ENCODE results near the gene ATP2C2. TPM values are rescaled to one million over a fixed set of nuclear protein-coding genes. Genes with fewer than 3 reads are reported as not detected.

ATP2C2 gene
- total and polyA plus RNA-seq, 8 donors = 11.2 to 52.8 (median 22.2) TPM

- no peak for ATAC-seq
Observed at GRCh38 chr16:84442416-84443145, 74.2 kb downstream of the ATP2C2 start.

DNA sequence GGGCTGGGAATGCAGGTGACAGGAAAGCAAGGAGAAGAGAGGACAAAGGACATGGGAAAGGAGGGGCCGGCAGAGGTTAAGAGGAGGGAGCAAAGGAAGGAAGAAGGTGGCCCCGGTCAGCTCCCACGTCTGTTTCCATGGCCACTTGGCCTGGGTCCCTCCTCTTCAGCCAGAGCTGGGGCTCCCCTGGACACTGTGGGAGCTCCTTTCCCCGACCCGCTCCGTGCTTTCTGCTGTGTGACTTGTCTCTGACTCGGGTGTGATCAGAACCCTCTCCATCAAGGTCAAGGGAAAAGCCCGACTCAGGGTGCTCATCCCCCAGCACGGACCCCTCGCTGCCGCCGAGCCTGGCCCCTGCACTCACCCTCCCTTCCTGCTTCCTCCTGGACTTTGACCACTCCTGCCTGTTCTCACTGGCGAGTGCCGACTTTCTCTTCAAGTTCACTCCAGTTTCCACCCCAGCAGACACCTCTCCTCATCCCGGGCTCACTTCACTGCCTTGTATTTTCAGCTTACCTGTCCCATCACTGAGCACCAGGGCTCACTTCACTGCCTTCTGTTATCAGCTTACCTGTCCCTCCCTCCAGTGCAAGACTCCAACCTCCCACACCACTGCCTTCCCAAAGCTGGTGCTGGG is 74.9 kb downstream of the ATP2C2 start:
- H3K4me1 ChIP-seq = no peaks in the 10 kb centered on the region
- no peak for ATAC-seq
- intact Hi-C loops (cut with DNase I) = no loop called here
- no peak for DNase-seq
- H3K27me3 ChIP-seq = peaks cover 0 to 11% of the 10 kb centered on the region in 2 donors
- H3K9me3 ChIP-seq = no peaks in the 10 kb centered on the region
- H3K27ac ChIP-seq = no peak overlapping the region
- H3K36me3 ChIP-seq = peaks cover 0 to 39% of the 10 kb centered on the region in 2 donors
- H3K4me3 ChIP-seq = no peak overlapping the region
- TF ChIP-seq, protein P1, sequence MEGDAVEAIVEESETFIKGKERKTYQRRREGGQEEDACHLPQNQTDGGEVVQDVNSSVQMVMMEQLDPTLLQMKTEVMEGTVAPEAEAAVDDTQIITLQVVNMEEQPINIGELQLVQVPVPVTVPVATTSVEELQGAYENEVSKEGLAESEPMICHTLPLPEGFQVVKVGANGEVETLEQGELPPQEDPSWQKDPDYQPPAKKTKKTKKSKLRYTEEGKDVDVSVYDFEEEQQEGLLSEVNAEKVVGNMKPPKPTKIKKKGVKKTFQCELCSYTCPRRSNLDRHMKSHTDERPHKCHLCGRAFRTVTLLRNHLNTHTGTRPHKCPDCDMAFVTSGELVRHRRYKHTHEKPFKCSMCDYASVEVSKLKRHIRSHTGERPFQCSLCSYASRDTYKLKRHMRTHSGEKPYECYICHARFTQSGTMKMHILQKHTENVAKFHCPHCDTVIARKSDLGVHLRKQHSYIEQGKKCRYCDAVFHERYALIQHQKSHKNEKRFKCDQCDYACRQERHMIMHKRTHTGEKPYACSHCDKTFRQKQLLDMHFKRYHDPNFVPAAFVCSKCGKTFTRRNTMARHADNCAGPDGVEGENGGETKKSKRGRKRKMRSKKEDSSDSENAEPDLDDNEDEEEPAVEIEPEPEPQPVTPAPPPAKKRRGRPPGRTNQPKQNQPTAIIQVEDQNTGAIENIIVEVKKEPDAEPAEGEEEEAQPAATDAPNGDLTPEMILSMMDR (IDR thresholded peaks at IDR 0.05) = no peak

More at GRCh38 chr16:84442416-84443145, 74.2 kb downstream of the ATP2C2 start:
- DNase-seq = no peak
- TF ChIP-seq, protein P1 (IDR thresholded peaks at IDR 0.05) = no peak
- intact Hi-C loops (cut with DNase I) = no loop called here
- no peaks in the 10 kb centered on the region for H3K9me3 ChIP-seq
- no peaks in the 10 kb centered on the region for H3K4me1 ChIP-seq
- peaks cover 0 to 11% of the 10 kb centered on the region in 2 donors for H3K27me3 ChIP-seq
- H3K27ac ChIP-seq = no peak overlapping the region
- peaks cover 0 to 39% of the 10 kb centered on the region in 2 donors for H3K36me3 ChIP-seq
- no peak overlapping the region for H3K4me3 ChIP-seq

DNA sequence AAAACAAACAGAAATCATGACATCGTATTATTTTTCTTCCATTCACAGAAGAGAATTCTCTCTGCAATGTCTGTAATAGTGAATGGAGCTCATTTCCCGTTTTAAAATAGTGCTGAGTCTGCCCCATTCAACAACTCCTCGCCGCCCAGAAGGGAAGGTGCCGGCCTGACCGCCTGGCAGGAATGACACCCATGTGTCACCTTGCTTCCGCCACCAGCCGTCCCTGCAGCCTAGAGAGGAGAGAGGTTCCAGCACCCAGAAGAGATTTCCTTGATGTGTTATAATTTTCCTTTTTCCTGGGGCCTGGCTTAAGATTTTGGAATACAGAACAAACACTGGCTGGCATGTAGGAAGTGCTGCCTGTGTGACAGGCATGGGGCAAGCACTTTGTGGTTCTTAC is 76.1 kb downstream of the ATP2C2 start:
- Histone ChIP-seq H3K27ac (no peak overlapping the region), H3K9me3 (no peaks in the 10 kb centered on the region), H3K36me3 (peaks cover 0 to 50% of the 10 kb centered on the region in 2 donors), H3K4me1 (no peaks in the 10 kb centered on the region), H3K4me3 (no peak overlapping the region), H3K27me3 (peaks cover 0 to 11% of the 10 kb centered on the region in 2 donors)
- ATAC-seq (no peak), DNase-seq (no peak)
- intact Hi-C loops (cut with DNase I) = no loop called here
- TF ChIP-seq, protein P1 (IDR thresholded peaks at IDR 0.05) = no peak

GRCh38 chr16:84446084-84446483 is 77.7 kb downstream of the ATP2C2 start:
- Histone ChIP-seq H3K9me3 (no peaks in the 10 kb centered on the region), H3K27ac (no peak overlapping the region), H3K4me3 (no peak overlapping the region), H3K4me1 (no peaks in the 10 kb centered on the region), H3K27me3 (peaks cover 0 to 11% of the 10 kb centered on the region in 2 donors), H3K36me3 (peaks cover 0 to 50% of the 10 kb centered on the region in 2 donors)
- TF ChIP-seq, protein P1 (IDR thresholded peaks at IDR 0.05) = no peak
- DNase-seq (no peak), ATAC-seq (no peak)
- intact Hi-C loops (cut with DNase I) = no loop called here

GRCh38 chr16:84446596-84447392 is 78.5 kb downstream of the ATP2C2 start:
- H3K27me3 ChIP-seq = peaks cover 0 to 11% of the 10 kb centered on the region in 2 donors
- no peak overlapping the region for H3K27ac ChIP-seq
- H3K4me1 ChIP-seq = no peaks in the 10 kb centered on the region
- H3K9me3 ChIP-seq = no peaks in the 10 kb centered on the region
- DNase-seq = no peak
- TF ChIP-seq, protein P1 (IDR thresholded peaks at IDR 0.05) = no peak
- H3K36me3 ChIP-seq = peaks cover 0 to 44% of the 10 kb centered on the region in 2 donors
- H3K4me3 ChIP-seq = no peak overlapping the region
- ATAC-seq = no peak
- intact Hi-C loops (cut with DNase I) = no loop called here
